ENCODE data around the gene STAG1.

DNA sequence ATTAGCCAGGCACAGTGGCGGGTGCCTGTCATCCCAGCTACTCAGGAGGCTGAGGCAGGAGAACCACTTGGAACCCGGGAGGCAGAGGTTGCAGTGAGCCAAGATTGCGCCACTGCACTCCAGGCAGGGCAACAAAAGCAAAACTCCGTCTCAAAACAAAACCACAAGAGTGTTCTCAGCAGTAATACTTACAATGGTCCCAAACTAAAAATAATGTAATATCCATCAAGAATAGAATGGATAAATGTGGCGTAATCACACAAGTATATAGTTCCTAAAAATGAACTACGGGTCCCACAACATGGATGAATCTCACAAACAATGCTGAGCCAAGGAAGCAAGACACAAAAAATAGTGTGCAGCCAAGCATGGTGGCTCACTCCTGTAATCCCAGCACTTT lies 39.2 kb downstream of the STAG1 start:
- TF ChIP-seq POLR2A (IDR thresholded peaks at IDR 0.05), result no peak
- TF ChIP-seq, protein P1, sequence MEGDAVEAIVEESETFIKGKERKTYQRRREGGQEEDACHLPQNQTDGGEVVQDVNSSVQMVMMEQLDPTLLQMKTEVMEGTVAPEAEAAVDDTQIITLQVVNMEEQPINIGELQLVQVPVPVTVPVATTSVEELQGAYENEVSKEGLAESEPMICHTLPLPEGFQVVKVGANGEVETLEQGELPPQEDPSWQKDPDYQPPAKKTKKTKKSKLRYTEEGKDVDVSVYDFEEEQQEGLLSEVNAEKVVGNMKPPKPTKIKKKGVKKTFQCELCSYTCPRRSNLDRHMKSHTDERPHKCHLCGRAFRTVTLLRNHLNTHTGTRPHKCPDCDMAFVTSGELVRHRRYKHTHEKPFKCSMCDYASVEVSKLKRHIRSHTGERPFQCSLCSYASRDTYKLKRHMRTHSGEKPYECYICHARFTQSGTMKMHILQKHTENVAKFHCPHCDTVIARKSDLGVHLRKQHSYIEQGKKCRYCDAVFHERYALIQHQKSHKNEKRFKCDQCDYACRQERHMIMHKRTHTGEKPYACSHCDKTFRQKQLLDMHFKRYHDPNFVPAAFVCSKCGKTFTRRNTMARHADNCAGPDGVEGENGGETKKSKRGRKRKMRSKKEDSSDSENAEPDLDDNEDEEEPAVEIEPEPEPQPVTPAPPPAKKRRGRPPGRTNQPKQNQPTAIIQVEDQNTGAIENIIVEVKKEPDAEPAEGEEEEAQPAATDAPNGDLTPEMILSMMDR (IDR thresholded peaks at IDR 0.05), result no peak
